Islet precursor cell (in vitro differentiated cells): ENCODE results near the gene SLC1A2.

Experiments
- DNase-seq: peaks from one replicate; pipeline ENCODE4 v3.0.0-alpha.2; 2018

SLC1A2 gene

GRCh38 chr11:35214226-35214770 is 205.1 kb downstream of the SLC1A2 start:
- no peak for DNase-seq

- no peak for DNase-seq
These were observed 207.4 kb downstream of the SLC1A2 start for GRCh38 chr11:35211952-35212351.

GRCh38 chr11:35210876-35211546 is 208.3 kb downstream of the SLC1A2 start:
- no peak for DNase-seq

GRCh38 chr11:35208795-35209194 is 210.6 kb downstream of the SLC1A2 start:
- no peak for DNase-seq

DNA sequence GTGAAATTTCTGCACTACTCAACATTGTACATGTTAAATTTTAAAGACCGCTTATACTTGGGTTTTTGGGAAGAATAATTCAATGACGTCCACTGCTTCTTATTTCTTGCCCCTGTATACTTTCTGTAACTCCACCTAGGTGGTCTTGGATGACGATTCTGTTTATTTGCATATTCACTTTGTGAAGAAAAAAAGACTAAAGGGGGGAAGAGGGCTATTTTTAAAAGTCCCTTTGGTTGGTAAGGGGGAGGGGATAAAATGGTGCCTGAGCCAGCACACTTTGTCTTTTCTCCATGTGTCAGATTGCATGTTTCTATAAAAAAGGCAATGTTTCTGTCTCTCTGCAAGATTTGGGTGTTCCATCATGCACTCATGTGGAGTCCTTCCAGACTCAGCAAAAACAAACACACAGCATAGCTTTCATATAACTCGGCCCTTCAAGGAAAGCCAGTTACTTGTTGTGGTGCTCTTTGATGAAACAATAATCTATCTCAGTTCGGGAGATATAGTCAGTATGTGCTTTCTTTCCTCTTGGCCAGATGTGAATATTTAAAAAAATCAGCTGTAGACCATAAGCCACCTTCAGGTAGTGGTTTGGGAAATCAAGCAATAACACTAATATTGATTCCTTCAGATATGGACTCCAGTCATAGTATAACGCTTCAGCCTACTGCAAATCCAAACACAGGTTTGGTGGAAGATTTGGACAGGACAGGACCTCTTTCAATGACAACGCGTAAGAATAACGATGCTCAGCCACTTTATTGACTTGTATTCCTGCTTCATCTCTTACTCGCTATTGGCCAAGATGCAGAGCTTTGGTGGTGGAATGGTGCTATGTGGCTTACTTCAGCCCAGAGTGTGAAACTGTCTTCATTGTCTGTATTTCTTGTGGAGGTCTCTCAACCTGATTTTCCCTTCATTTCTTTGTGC is 211.6 kb downstream of the SLC1A2 start:
- no peak for DNase-seq

GRCh38 chr11:35206616-35207015 is 212.7 kb downstream of the SLC1A2 start:
- no peak for DNase-seq

GRCh38 chr11:35204614-35205013 is 214.7 kb downstream of the SLC1A2 start:
- DNase-seq, result no peak
